HCT116 (cell line): Measurements from ENCODE around the gene MYLK4.

Experiments
- EZH2phosphoT487 ChIP-seq: fragments of 200-600 bp; IDR thresholded peaks from 2 replicates; pipeline ENCODE4 v1.6.1; 2018; ENCODE audit warnings: antibody characterized with exemption, borderline replicate concordance
- FOSL1 ChIP-seq: IDR thresholded peaks from 2 replicates; pipeline ENCODE4 v1.6.1; 2012; ENCODE audit warnings: low read depth
- POLR2A ChIP-seq: IDR thresholded peaks from 2 replicates; pipeline ENCODE4 v1.7.0; 2011; ENCODE audit warnings: borderline replicate concordance; ENCODE audit not compliant: insufficient read depth, insufficient read length; ENCODE audit errors: extremely low read depth
- ZNF274 ChIP-seq: fragments of 200-500 bp; sonication (Bioruptor generic); IDR thresholded peaks from 2 replicates; pipeline ENCODE4 v1.6.1; 2014; ENCODE audit warnings: mild to moderate bottlenecking, low read depth, low read length, inconsistent platforms

DNA sequence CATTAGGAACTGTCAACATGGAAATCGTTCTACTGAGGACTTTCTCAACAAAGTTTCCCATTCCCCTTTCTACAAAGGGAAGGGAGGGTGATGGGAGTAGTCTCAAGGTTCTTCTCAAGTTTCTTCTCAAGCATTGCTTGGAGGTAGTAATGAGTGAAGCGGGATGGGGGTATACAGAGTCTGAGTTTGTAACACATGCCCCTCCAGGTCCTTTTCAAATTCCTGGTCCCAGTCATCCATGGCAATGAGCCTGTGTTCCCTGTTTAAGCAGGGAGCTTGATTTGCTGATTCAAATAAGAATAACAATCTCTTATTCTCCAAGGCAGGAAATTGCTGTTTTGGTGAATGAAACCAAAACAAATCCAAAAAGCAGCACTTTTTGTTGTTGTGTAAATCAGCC is 45.5 kb downstream of the MYLK4 start:
- no peak for TF ChIP-seq FOSL1
- TF ChIP-seq POLR2A, result no peak
- TF ChIP-seq EZH2phosphoT487, result no peak
- TF ChIP-seq ZNF274, result no peak
